Activated gamma-delta T cell treated with Interleukin-2 at 50 U/mL for 16 hours (primary cell): ENCODE measurements around the gene DUS1L.

ENCODE experiments used
- DNase-seq: peaks from one replicate; pipeline ENCODE4 v3.0.0-alpha.2; 2020

DUS1L gene

DNA sequence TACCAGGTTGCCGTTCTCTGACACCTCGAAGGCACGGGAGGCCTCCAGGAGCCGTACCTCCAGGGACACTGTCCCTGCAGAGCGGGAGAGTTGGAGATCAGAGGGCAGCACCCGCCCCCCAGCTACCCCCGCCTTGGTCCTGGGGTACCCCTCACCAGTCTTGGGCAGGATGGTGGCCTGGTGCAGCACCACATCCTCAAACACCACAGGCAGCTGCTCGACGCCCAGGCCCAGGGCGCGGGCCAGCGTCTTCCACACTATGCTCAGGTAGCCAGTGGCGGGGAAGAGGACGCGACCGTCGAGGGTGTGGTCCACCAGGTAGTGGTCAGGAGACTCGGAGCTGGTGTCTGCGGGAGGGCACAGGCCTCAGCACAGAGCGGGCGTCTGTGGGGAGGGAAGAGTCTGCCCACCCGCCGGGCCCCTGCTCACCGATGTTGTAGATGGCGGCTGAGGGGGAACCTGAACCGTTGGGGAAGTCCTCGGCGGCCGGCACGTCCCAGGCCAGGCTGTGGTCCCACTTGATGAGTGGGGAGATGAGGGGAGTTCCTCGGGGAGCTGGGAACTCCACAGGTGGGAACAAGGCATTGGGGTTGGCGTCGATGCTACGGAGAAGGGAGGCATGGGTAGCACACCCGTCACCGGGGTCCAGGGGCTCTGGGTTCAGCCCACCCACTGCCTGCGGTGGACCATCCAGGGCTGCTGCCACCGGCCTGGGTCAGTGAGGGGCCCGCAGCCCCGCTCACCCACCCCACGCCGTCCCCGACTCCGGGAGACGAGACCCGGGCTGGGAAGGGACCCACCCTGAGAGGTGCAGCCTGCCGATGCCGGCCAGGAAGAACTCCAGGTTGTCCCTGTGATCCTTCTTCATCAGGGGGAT is 22.6 kb upstream of the DUS1L start:
- DNase-seq, result no peak

DNA sequence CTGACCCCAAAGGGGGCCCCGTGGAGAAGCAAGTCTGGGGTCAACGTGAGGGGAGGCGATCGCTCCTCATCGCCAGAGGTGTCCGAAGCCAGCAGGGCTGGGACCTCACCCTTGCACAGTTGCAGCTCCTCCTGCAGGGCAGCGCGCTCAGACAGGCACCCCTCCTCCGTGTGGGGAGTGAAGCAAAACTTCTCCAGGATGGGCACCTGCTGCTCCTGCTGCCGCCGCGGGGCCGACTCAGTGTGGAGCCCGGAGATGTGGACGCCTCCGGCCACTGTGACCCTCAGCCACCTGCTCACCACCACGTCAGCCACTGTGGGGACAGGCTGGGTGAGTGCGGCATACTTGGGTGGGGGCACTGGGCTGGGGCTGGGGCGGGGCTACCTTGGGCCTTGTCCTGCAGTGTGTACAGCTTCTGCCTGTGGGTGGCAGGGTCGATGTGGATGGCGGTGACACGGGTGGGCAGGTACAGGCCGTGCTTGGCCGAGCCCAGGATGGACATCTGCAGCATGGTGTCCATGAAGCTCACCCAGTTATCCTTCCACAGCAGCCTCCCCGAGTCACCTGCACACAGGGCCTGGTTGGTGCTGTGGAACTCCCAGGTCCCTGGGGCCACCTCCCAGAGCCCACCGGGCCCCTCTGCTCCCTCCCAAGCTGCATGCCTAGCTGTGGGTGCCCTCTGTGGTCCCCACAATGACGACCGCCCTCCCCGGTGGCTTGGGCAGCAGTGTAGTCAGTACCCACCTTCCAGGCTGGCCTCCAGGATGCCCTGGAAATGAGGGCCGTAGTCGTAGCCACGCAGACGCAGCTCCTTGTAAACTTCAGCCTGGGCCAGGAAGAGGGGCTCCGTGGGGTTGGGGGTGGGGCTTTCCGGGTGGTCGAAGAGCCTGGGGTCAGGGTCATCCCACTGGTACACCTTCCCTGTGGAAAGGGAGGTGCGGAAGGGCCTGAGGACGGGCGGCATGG is 21.6 kb upstream of the DUS1L start:
- no peak for DNase-seq

DNA sequence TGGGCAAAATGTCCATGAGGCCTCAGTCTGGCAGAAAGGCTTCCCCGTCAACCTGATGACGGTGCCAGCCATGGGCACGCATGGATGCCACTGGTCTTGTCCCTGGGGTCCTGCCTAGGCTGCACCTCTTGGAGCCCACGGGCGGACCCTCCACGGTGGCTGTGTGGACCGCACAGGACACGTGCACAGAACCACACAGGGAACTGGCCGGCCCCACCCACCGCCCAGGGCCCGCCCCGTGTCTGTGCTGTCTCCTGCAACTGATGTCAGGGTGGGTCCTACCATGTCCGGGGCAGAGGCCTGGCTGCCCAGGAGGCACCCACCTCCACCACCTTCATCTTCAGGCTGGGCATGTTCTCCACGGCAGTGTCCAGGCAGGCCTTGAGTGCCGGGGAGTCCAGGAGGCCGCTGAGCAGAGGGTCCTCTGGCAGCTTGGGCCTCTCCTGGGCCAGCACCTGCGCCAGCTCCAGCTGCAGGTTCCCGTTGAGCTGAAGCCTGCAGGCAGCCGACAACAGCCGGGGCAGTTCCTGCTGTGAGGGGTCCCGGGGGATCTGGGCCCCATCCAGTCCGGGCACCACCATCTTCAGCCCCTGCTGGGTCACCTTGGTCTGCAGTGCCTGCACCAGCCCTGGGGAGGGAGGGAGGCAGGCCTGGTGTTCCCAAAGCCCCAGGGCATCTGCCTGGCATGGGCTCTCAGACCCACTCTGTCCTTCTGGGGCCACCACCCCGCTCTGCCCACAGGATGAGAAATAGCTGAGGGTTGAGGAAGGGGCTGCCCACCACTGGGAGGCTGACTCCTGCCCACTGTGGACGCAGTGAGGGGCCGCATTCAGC is 20.5 kb upstream of the DUS1L start:
- DNase-seq, result no peak

DNA sequence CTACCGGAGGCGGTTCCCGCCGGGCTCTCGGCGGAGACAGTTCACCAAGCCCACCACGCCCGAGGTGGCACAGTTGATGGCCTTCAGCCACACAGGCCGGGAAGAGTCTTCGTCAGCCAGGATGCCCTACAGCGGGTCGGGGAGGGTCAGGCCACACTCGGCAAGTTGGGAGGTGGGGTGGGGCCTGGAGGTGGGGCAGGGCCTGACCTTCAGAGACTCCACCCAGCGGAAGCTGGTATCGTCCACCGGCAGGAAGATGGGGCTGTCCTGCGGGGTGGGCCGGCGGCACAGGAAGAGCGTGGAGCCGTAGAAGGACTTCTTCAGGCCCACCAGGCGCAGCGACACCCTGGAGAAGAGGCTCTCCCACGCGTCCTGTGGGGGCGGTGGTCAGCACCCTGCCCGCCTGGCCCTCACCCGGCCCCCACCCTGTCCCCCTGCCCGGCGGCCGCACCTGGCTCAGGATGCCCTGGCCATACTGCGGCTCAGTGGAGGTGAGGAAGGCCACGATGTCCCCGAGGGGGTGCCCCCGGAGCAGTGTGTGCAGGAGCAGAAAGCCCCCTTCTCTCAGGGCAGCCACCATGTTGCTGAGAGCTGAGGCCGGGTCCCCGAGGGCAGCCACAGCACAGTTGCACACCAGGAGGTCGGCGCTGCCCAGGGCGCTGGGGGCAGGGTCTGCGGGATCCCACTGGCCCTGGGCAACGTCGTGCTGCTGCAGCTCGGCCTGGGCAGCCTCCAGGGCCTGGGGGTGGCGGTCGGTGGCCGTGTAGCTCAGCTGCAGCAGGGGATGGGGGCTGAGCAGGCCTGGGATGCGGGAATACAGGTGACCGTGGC is 19.6 kb upstream of the DUS1L start:
- no peak for DNase-seq

DNA sequence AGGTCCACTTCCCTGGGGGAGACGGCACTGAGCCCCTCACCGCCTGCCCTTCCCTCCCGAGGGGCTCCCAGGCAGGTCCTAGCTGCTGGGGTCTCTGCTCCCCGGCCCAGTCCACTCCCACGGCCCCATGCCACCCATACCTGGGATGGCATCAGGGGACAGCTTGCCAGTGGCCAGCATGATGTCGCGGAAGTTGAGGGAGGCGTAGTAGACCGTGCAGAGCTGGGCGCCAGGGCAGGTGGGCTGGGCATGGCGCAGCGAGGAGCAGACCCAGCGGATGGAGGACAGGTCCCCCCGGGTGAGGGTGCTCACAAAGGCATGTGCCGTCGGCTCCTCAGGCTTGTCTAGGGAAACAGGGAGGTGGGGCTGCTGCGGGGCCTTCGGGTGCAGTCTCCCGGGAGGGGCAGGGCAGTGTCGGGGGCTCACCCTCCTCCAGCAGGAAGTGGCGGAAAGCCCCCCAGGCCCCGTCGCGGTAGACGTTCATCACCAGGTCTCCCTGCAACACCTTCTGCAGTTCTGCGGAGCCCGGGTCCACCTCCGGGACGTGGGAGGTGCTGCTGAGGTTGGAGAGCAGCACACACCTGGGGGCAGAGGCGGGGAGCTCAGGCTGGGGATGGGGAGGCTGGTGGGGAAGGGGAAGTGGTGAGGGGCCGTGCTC is 18.9 kb upstream of the DUS1L start:
- DNase-seq, result no peak

DNA sequence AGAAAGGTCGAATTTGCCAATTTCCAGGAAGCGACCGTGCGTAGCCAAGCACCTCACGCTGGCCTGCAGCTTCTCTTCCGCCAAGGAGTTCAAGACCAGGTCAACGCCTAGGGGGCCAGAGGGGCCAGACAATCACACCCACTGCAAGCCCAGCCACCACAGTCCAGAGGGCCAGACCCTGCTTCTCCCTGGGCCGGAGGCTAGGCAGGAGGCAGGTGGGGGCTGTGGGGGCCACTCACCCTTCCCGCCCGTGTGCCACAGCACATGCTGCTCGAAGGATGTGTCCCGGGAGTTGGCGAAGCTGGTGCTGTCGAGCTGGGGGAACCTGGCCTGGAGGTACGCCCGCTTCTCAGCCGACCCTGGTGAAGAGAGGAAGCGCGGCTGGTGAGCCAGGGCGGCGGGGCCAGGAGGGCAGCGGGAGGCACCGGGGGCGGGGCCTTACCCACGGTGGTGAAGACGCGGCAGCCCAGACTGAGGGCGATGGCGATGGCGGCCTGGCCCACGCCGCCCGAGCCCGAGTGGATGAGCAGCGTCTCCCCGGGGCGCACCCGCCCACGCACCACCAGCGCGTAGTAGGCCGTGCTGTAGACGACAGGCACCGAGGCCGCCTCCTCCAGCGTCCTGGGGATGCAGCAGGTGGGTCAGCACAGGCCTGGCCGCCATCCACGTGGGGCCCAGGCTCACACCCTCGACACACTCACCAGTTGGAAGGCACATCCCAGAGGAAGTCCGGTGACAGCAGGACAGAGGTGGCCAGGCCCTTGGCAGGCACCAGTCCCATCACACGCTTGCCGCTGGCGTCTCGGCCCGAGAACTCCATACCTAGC is 18.1 kb upstream of the DUS1L start:
- no peak for DNase-seq

DNA sequence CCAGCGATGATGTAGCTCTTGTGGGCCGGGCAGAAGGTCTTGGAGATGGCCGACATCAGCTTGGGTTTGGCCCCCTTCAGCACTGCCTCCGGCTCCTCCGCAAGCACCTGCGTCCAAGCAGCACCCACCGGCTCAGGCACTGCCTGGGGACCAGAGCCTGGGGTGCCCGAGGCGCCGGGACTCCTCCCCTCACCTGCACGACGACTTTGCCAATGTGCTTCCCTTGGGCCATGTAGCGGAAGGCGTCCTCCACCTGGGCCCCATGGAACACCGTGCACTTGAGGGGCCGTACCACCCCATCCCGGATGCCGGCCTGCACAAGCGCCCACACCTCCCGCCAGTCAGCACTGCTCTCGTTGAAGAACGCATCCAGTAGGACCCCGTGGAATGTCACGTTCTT is 17.4 kb upstream of the DUS1L start:
- no peak for DNase-seq

DNA sequence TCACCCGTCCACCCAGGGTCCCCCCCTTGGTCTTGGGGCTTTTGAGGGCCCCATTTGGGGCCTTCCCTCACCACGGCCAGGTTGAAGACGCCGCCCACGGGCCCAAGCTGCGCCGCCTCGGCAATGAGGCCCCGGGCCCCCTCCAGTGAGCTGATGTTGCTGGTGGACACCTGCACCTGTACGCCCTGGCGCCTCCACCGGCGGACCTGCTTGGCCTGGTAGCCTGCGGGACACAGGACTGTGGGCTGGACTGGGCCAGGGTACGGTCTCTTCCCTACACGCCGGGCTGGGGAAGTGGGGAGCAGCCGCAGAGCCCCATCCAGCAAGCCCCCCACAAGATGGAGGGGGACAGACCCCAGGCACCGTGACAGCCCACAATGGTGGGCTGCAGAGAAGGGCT is 16.9 kb upstream of the DUS1L start:
- no peak for DNase-seq

DNA sequence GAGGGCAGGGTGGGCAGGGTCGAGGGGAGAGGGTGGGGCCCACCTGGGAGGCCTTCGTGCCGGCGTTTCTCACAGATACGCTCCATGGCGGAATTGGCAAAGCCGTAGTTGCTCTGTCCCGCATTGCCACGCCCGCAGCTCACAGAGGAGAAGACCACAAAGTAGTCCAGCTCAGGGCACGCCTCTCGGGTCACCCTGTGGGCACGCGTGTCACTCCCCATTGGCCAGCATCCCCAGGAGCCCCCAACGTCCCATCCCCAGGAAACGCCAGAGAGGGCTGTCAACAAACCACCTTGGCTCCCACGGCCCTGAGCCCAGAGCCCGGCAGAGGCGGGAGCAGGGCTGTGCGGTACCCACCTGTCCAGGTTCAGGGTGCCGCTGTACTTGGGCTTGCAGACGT is 16.4 kb upstream of the DUS1L start:
- no peak for DNase-seq

DNA sequence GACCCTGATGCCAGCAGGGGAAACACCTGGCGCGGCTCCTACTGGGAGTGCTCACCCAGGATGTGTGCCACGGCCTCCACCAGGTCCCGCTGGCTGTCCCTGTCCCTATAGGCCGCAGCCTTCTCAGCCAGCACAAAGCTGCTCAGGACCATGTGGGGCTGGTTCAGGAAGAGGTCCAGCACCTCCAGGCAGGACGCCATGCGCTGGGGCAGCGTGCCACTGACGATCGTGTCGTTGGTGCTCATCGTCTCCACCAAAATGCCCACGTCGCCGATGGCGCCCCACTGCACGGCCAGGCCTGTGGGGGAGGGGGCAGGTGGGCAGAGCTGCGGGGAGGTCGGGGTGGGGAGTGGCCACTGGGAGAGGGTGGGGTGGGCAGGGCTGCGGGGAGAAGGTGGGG is 15.9 kb upstream of the DUS1L start:
- no peak for DNase-seq

DNA sequence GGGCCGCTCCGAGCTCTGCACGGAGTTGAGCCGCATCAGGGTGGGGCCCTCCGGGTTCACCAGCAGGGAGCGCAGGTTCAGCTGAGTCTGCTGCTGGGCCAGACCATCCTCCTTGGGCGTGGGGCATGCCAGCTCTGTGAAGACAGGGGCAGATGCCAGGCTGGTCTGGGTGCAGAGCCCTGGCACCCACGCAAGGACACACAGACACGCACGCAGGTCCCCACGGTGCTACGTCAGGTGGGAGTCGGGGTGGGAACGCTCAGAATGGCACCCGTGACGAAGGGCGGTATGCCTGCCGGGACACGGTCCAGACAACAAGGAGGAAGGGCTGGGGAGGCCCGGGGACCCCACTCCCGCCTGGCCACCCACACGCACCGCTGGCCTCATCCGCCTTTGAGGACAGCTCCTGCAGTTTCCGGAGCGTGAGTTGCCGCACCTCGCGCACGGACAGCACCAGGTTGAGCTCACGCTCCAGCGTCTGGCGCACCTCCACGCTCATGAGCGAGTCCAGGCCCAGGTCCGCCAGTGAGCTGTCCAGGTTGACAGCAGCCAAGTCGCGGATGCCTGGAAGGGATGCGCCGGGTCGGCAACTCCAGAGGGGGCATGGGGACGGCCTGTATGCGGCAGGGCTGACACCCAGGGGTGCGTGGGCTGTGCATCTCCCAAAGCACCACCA is 15.3 kb upstream of the DUS1L start:
- no peak for DNase-seq

DNA sequence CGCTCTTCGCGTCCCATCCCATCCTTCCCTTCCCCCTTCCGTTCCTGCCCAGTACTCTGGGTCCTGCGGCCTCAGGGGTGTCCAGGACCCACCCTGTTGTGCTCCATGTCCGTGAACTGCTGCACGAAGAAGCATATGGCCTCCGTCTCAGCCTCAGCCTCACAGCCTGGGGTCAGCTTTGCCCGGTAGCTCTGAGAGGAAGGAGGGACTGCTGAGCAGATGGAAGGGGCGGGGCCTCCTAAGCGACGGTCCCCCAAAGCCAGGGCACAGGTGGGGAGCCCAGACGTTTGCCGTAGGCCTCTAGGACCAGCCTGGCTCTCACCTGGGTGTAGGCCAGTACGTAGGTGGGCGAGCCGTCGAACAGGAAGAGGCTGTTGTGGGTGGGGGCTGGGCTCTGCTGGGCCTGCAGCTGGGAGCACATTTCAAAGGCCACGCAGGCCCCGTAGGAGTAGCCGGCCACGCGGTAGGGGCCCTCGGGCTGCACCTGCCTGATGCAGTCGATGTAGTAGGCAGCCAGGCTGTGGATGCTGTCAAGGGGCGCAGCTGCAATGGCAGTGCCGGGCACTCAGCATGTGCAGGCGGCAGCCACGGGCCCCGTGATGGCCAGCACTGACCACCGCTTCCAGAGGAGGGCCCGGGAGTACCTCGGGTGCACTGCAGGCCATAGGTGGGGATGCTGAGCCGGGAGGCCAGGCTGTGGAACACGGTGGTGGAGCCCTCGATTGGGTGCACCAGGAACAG is 14.6 kb upstream of the DUS1L start:
- DNase-seq, result no peak

DNA sequence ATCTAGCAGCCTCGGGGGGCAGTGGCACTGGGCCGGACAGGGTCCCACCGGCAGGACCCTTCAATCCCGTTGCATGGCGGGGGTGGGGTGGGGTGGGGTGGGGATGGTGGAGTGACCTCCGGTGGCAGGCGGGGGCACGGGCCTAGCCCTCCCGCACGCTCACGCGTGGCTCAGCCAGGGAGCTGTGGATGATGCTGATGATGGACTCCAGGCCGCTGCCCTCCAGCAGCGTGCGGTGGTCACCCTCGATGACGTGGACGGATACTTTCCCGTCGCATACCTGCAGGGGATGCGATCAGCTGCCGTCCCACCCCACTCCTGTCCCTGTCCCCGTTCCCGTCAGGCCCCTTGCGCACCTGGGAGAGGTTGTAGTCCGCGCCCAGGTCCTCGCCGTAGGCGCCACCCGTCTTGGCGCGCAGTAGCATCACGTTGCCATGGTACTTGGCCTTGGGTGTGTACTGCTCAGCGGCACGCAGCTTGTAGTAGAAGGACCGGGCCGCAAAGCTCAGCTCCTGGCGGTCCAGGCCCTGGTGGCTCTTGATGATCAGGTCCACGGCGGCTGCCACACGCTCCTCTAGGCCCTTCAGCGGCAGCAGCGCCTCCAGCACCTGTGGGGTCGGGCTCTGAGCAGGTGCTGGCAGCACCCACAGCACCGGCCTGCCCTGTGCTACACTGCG is 13.5 kb upstream of the DUS1L start:
- DNase-seq, result no peak

DNA sequence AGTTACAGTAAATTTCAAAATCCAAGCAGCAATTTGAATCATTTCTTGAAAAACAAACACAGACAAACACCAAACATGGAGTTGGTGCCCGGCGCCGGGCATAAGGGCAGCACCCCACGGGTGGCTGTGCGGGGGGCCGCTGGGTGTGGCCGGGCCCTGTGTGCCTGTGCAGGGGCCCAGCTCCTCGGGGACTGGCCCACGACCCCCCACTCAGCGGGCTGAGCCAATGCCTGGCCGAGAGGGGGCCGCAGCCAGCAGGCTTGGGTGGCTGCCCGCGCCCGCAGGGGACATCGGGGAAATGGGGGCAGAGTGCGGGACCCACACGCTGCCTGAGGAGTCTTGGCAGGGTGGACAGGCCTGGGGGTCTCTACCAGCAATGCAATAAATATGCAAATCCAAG is 12.8 kb upstream of the DUS1L start:
- no peak for DNase-seq

DNA sequence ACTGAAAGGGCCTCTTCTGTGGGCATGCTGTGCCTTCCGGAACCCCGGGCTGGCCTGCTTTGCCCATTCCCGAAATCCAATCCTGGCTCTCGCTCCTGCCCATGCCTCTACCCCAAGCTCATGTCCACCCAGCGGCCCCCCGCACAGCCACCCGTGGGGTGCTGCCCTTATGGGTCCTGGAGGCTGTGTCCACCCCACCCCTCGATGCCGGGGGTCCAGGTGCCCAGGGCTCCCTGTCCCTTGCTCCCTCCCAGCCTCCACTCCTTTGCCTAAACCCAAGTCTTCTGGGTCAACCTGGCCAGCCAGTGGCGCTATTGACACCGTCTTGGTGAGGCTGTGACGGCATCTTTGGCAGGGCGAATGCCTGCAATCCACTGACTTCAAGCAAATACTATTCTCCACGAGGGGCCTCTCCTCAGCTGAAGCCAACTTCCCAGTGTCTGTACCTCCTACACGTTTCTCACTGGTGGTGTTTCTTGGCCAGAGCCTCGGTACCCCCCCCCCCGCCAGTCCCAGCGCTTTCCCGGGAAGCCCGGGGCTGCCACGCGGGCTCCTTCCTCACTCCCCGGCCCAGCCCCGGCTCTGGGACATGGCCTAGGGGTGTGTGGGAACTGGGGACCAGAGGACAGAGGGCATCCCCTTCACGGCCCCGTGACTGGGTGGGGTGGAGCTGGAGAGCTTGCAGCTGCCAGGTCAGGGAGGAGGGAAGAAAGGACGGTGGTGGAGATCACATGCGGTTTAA is 12.2 kb upstream of the DUS1L start:
- no peak for DNase-seq

DNA sequence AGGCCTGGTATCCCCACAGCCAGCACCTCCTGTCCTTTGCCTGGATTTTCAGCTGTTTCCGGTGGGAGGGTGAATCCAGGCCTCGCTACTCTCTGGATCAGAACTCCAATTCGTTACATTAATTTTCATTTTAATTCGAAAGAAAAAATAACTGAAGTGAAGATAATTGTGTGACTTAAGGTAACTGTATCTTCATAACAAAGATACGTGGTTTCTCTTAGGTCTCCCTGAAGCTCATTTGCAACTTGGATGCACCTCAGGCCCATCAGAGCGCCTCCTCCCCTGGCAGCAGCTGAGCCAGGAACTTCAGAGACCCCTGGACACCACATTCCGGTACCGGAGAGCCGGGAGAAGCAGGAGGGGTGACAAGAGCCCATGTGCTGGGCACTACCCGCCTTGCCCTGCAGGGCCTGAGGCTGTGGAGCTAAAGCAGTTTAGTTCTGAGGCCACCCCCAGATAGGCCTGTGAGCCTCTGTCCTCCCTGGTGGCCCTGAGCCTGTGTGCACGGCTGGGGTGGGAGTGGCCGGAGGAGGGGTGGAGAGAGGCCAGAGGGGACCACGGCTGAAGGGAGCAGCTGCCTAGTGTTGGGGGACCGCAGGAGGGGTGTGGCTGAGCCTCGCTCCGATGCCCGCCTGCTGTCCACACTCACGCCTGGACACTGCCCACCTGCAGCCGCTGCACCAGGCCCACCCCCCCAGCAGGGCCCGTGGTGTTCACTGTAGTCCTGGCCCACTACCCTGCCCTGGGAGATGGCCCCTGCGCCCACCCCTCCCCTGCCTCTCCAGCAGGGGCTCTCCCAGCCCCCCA is 11.4 kb upstream of the DUS1L start:
- no peak for DNase-seq
